Measurements from ENCODE around the gene GNAZ. TPM values are rescaled to one million over a fixed set of nuclear protein-coding genes. Genes with fewer than 3 reads are reported as not detected.
A peak's percentile ranks its signal among the peaks of the same experiment; 100 is the strongest.

GNAZ gene
- total RNA-seq, 2 donors from 2014 or later: 0.98 to 2.6 TPM

DNA sequence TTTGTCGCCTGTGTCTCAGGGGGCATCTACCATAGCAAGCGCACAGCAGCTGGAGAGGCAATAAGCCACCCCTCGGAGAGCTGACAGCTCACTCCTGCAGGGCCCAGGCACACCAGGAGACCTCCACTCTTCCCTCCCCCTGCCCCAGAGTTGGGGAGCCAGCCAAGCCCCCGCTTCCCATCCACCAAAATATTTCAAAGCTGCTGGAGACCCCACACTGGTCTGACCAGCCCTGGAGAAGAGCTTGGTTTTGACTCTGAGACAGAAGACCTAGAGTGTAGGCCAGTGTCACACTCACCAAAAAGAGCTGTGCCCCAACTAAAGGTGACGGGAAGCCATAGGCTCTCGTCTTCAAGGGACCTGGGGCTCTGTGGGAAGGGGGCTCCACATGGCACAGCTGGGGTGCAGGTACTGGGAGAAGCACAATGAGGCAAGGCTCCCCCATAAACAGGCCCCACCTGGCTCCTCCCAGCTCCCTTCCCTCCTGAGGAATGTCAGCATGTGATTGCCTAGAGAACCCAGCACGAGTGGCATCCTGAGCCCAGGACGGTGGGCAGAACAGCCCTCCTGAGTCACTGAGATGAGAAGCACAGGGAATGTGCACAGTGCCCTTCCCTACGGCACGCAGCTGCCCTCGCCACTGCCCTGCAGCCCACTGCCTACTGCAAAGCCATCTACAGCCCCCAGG is 5.8 kb upstream of the GNAZ start:
- H3K27me3 Mint-ChIP-seq: no peaks in the 10 kb centered on the region
- DNase-seq (ENCODE audit: low spot score) (no peak), ATAC-seq (no peak)
- no peak overlapping the region for H3K4me3 Mint-ChIP-seq
- H3K4me1 Mint-ChIP-seq (ENCODE audit: low read depth in 2 of 2): peaks cover 5 to 8% of the 10 kb centered on the region in 2 donors
- H3K27ac Mint-ChIP-seq: no peak overlapping the region
- H3K9me3 Mint-ChIP-seq: no peaks in the 10 kb centered on the region
- H3K36me3 Mint-ChIP-seq: no peaks in the 10 kb centered on the region

DNA sequence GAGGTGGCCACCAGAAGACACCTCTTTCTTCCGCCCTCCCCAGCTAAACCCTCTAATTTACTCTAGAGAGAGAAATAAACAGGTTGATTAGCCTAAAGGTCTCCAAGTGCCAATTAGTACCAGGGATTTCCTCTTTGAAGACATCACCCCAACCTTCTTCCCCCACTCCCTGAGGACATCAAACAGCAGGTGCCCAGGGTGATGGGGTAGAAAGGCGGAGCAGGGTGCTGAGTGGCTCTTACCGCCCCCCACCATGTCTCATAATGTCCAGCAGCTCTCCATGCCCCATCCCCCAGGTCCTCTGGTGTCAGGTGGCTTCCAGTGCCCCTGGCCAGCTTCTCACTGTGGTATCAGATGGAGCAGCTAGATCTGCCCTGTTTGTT is 5.3 kb upstream of the GNAZ start:
- Mint-ChIP-seq H3K4me3 (no peak overlapping the region), H3K36me3 (no peaks in the 10 kb centered on the region), H3K4me1 (ENCODE audit: low read depth in 2 of 2) (peaks cover 5 to 8% of the 10 kb centered on the region in 2 donors), H3K27me3 (no peaks in the 10 kb centered on the region), H3K27ac (no peak overlapping the region), H3K9me3 (no peaks in the 10 kb centered on the region)
- no peak for ATAC-seq
- no peak for DNase-seq (ENCODE audit: low spot score)

DNA sequence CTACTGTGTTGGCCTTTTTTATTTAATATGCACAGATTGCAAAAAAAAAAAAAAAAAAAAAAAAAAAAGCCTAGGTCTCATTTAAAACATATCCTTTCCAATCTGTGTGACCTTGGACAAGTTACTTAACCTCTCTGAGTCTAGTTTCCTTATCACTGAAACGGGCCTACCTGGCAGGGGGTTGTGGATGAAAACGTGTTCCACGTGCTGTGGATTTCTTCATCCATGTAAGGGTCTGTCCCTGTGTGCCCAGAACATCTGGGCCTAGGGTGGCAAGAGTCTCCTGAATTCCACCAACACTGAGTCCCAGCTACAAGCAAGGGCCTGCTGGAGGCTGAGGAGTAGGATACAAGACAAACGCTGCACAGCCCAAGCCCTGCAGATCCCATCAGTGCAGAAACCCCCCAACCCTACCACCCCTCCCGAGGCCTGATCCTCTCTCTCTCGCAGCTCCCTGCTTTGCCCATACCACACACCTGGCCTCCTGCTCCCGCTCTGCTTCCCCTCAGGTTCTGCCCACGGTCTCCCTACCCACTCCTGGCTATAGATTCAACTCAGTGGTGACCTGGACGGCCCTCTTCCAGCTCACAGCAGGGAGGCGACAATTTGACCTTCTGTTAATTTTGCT is 4.7 kb upstream of the GNAZ start:
- H3K4me1 Mint-ChIP-seq (ENCODE audit: low read depth in 2 of 2): peaks cover 5 to 8% of the 10 kb centered on the region in 2 donors
- no peak for DNase-seq (ENCODE audit: low spot score)
- H3K9me3 Mint-ChIP-seq: no peaks in the 10 kb centered on the region
- H3K27ac Mint-ChIP-seq: no peak overlapping the region
- no peaks in the 10 kb centered on the region for H3K27me3 Mint-ChIP-seq
- no peaks in the 10 kb centered on the region for H3K36me3 Mint-ChIP-seq
- no peak overlapping the region for H3K4me3 Mint-ChIP-seq
- no peak for ATAC-seq

DNA sequence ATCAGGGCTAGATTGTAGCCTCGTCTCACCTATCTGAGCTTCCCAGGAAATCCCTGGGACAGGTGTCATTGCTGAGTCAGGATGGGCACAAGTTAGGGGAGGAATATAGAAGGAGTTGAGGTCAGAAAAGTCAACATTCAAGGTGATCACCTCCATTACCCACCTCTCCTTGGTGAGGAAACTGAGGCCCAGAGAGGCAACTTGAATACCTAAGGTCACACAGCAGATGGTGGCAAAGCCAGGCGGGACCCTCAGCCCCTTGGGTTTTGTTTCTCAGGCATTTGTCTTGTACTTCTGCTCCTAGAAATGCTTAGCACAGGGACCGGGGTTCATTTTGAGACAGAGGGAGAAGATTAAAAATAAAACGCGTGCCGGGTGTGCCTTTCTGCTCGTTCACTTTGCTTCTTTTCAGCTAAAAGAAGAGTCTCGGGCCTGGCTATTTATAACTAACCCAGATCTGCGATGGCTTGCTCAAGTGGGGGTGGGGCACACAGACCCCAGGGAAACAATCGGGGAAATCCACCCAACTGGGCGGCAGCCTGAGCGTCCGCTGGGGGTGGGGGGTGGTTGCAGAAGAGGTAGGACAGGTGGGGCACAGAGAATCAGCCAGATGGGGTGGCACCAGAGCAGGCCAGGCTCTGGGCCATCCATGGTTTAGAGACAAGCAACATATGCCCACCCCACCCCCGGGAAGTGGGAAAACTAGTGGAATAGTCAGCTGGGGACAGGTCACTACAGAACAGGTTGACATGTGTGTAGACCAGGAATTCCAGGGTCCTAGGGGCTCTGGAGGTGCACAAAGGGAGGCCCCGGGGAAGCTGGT is 3.9 kb upstream of the GNAZ start:
- Mint-ChIP-seq H3K4me3 (no peak overlapping the region), H3K4me1 (ENCODE audit: low read depth in 2 of 2) (peaks cover 5 to 8% of the 10 kb centered on the region in 2 donors), H3K27ac (no peak overlapping the region), H3K9me3 (no peaks in the 10 kb centered on the region), H3K27me3 (peaks cover 0 to 1% of the 10 kb centered on the region in 2 donors), H3K36me3 (no peaks in the 10 kb centered on the region)
- no peak for DNase-seq (ENCODE audit: low spot score)
- ATAC-seq: no peak

DNA sequence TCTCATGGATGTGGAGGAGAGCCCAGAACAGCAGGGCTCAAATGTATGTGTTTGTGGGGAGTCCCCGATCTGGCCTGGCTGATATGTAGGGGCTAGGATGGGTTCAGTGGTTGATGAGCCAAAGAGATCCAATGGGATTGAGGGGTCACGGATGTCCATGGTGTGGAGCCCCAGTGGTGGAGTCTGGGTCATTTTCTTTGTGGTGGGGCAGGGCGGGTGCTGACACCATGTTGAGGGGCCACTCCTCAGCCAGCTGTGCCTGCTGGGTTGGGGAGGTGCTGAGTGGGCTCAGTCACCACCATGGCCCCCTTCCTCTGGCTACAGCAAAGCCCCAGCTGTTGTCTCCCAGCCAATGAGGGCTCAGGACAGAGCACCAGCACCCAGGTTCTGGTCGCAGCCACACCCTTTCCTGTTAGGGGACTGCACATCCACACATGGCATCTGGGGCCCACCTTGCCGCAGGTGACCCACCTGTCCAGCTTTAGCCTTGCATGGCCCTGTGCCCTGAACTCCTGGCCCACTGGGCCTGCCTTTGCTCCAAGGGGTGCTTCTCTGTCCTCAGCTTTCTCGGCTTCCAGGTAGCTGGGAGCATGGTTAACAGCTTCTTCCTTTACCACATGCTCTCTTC is 3.2 kb upstream of the GNAZ start:
- Mint-ChIP-seq H3K9me3 (no peaks in the 10 kb centered on the region), H3K4me3 (no peak overlapping the region), H3K4me1 (ENCODE audit: low read depth in 2 of 2) (peaks cover 5 to 11% of the 10 kb centered on the region in 2 donors), H3K27ac (peak overlapping the region in 1 of 2 donors; percentile 1), H3K36me3 (no peaks in the 10 kb centered on the region), H3K27me3 (peaks cover 0 to 7% of the 10 kb centered on the region in 2 donors)
- ATAC-seq (no peak), DNase-seq (ENCODE audit: low spot score) (no peak)

DNA sequence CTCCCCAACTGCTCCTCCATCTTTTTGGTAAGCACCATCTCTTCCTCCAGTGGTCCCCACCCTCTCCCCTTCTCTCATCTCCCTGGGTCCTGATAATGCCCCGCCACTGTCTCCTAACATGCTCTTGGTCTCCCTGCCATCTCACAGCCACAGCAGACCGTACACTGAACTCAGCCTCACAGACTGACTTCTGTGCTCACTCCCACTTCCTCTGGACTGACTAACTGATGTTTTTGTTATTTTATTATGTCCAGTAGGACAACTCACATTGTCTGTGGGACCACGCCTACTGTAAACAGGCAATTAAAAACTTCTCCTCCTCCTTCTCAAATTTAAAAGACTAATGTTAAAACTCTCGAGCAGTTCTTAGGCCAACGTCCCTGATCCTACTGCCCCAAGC is 2.6 kb upstream of the GNAZ start:
- peak overlapping the region in 1 of 2 donors; percentile 1 for H3K27ac Mint-ChIP-seq
- no peak for ATAC-seq
- H3K4me1 Mint-ChIP-seq (ENCODE audit: low read depth in 2 of 2): peaks cover 5 to 11% of the 10 kb centered on the region in 2 donors
- H3K36me3 Mint-ChIP-seq: no peaks in the 10 kb centered on the region
- peak; percentile 6 for DNase-seq (ENCODE audit: low spot score)
- peaks cover 0 to 7% of the 10 kb centered on the region in 2 donors for H3K27me3 Mint-ChIP-seq
- H3K9me3 Mint-ChIP-seq: no peaks in the 10 kb centered on the region
- H3K4me3 Mint-ChIP-seq: no peak overlapping the region

DNA sequence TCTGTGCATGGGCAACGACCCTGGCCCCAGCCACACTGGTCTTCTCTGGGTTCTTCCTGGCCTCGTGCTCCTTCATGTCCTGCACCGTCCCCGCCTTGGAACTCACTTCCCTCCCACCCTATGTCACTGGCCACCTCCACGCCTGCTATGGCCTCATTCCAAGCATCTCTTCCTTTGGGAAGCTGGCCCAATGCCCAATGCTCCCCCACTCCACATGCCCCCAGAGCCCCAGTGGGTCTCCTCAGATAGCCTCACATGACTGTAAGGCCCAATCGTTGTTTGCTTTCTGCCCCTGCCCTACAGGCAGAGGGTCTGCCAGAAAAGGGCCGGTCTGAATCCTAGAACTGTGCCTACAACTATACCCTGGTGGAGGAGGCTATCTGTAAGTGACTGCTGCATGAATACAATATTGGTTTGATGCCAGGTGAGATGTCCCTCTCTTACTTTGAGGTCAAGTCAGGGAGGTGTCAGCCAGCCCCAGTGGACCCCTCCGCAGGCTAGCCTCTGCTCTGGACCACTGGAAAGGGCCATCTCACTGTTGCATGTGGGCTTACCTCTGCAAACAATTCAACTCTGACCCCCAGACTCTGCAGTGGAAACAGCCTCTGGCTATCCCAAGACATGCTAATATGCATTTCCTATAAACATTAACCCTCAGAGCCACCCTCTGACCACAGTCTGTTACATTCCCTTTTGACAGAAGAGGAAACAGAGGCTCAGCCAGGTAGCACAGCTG is 2.1 kb upstream of the GNAZ start:
- H3K36me3 Mint-ChIP-seq: no peaks in the 10 kb centered on the region
- H3K27ac Mint-ChIP-seq: peak overlapping the region in 1 of 2 donors; percentile 1
- peak; percentile 55 for DNase-seq (ENCODE audit: low spot score)
- H3K4me3 Mint-ChIP-seq: no peak overlapping the region
- H3K4me1 Mint-ChIP-seq (ENCODE audit: low read depth in 2 of 2): peaks cover 5 to 11% of the 10 kb centered on the region in 2 donors
- ATAC-seq: no peak
- H3K27me3 Mint-ChIP-seq: peaks cover 0 to 7% of the 10 kb centered on the region in 2 donors
- H3K9me3 Mint-ChIP-seq: no peaks in the 10 kb centered on the region

DNA sequence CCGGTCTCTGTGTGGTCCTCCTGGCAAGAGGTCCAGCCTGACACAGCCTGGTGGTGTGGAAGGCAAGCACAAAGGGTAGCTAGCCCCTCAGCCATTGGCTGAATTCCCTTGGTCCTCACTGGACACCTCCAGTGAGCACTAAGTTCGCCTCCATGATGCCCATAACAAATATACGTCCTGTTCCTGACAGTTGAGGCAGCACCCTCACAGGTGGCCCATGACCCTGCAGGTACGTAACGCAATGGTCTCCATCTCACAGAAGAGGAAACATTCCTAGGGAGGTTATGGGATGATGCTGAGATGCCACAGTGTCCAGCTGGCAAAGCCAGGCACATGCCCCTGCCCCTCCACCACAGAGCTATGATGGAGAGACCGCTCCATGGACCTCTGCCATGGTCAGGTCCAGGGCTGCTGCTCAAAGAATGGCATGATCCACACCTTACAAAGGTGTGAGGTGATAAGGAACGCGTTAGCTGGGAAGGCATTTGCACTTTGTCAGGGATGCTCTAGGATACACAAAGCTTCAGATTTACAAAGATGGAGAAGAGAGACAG is 1.4 kb upstream of the GNAZ start:
- no peaks in the 10 kb centered on the region for H3K9me3 Mint-ChIP-seq
- H3K36me3 Mint-ChIP-seq: no peaks in the 10 kb centered on the region
- DNase-seq (ENCODE audit: low spot score): peak; percentile 54
- peaks cover 0 to 9% of the 10 kb centered on the region in 2 donors for H3K27me3 Mint-ChIP-seq
- peaks cover 5 to 11% of the 10 kb centered on the region in 2 donors for H3K4me1 Mint-ChIP-seq (ENCODE audit: low read depth in 2 of 2)
- peak overlapping the region; percentile 56 for H3K4me3 Mint-ChIP-seq
- ATAC-seq: no peak
- H3K27ac Mint-ChIP-seq: no peak overlapping the region

DNA sequence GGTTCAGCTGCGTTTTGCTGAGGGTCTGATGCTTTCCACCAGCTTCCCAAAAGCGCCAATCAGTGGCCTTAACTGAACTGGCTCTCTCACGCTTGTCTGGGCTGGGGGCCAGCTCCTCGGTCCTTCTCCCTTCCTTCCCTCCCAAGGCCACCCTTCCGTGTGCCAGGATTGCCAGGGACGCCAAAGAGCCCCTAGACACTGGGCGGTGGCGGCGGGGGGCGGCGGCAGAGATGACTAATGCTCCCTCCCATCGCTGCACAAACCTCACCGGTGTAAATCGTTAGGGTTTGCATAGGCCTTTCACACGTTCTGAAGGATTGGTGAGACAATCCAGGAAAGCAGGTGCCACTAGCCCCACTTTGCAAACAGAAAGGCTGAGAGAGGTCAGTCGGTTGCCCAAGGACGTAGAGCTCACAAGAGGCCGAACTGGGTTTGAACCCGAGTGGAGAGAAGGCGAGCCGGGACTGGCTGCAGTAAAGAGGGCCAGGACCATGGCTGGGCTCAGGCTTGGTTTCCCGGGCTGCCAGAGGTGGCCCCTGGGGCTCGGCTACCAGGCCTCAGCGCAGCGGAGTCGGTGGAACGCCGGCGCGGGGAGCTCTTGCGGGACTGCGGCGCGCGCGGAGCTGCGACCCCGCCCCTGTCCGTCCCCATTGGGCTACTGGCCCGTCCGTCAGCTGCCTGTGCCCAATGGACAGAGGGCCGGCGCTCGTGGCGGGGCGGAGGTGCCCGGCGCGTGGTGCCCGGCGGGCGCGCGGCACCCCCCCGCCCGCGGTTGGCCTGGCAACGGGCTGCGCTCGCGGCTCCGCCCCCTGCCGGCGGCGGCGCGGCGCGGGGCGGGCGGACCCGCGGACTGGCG is 589 bp upstream of the GNAZ start:
- Mint-ChIP-seq H3K27ac (no peak overlapping the region), H3K4me3 (peak overlapping the region; percentile 85)
- ATAC-seq: peak; percentile 98 to 99

DNA sequence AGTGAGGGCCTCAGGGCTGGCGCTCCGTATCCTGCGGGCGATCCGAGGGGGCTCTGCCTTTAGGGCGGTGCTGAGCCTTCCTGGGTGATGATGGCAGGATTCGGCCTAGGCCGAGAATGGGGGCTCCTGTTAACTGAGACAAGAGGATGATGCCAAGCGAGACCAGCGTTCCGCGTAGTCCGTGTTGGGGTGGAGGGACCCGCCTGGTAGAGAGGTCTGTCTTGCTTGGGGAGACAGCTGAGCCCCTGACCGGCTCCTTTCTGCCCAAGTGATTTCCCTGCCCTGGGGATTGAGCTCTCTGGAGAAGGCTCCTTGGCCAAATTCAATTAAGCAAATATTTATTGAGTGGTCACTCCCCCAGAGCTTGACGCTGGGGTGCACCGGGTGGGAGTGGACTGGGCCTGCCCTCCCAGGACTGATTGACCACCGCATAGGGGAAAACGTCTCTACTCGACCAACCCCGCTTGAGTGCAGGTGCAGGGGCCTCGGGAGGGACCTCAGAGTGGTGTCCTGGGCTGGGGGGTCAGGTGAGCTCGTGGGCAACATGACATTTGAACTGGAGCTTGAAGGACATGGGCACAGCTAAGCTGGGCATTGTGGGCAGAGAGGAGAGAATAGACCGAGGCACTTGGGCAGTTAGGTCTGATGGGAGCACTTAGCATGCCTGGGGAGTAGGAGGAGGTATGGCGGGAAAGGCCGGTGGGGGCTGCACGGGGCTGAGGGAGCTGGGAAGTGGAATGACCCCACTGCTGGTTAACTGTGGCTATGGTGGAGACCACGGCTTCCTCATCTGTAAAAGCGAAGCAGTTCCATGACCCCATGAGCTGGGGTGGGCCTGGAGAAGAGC is 1.1 kb downstream of the GNAZ start:
- H3K4me1 Mint-ChIP-seq (ENCODE audit: low read depth in 2 of 2): peaks cover 5 to 22% of the 10 kb centered on the region in 2 donors
- no peak overlapping the region for H3K27ac Mint-ChIP-seq
- no peaks in the 10 kb centered on the region for H3K9me3 Mint-ChIP-seq
- peak; percentile 53 for DNase-seq (ENCODE audit: low spot score)
- peak overlapping the region; percentile 56 for H3K4me3 Mint-ChIP-seq
- ATAC-seq: no peak
- no peaks in the 10 kb centered on the region for H3K36me3 Mint-ChIP-seq
- H3K27me3 Mint-ChIP-seq: peaks cover 0 to 9% of the 10 kb centered on the region in 2 donors

More for the DNA sequence above, 589 bp upstream of the GNAZ start:
- H3K9me3 Mint-ChIP-seq: no peaks in the 10 kb centered on the region
- peaks cover 5 to 17% of the 10 kb centered on the region in 2 donors for H3K4me1 Mint-ChIP-seq (ENCODE audit: low read depth in 2 of 2)
- peaks cover 0 to 9% of the 10 kb centered on the region in 2 donors for H3K27me3 Mint-ChIP-seq
- H3K36me3 Mint-ChIP-seq: no peaks in the 10 kb centered on the region
- DNase-seq (ENCODE audit: low spot score): peak; percentile 94

DNA sequence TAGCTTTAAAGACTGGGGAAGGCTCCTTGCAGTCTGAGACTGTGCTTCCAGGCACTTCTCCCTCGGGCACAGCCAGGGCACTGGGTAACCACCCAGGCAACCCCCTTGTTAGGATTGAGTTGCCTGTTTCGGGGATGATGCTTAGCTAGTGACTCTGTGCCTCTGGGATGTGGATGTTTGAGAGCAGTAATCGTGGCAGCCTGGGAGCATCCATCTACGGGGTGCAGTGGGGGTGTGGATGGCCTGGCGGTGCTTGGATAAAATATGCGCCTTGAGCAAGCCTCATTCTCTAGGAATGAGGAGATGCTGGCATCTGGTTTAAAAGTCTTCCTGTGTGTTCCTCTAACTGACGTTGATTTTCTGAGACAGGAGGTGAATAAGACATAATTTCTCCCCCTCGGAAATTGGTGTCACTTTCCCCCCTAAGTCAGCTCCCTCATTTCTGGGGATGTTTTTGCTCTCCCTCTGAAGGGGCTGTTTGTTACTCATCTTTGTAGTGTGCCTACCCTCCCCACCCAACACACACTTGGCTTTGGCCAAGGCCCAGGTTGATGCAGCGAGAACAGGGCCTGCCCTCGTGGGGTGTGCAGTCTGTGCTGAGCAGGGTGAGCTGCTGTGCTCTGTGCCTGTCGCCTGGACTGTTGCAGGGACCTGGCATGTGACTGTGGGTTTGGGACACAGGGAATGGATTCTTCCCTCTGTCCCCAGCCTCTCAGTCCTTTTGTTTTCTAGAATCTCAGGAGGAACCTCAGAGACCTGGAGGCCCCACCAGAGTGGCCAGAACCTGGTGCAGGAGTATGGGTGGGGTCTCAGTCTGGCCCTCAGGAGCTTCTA is 2.0 kb downstream of the GNAZ start:
- H3K9me3 Mint-ChIP-seq: no peaks in the 10 kb centered on the region
- H3K4me1 Mint-ChIP-seq (ENCODE audit: low read depth in 2 of 2): peaks cover 5 to 22% of the 10 kb centered on the region in 2 donors
- DNase-seq (ENCODE audit: low spot score): peak; percentile 35
- no peaks in the 10 kb centered on the region for H3K36me3 Mint-ChIP-seq
- H3K27me3 Mint-ChIP-seq: peaks cover 0 to 9% of the 10 kb centered on the region in 2 donors
- H3K27ac Mint-ChIP-seq: no peak overlapping the region
- H3K4me3 Mint-ChIP-seq: no peak overlapping the region
- ATAC-seq: no peak
